Measurements from ENCODE around the gene IGFBP6.

Gene IGFBP6, protein sequence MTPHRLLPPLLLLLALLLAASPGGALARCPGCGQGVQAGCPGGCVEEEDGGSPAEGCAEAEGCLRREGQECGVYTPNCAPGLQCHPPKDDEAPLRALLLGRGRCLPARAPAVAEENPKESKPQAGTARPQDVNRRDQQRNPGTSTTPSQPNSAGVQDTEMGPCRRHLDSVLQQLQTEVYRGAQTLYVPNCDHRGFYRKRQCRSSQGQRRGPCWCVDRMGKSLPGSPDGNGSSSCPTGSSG

DNA sequence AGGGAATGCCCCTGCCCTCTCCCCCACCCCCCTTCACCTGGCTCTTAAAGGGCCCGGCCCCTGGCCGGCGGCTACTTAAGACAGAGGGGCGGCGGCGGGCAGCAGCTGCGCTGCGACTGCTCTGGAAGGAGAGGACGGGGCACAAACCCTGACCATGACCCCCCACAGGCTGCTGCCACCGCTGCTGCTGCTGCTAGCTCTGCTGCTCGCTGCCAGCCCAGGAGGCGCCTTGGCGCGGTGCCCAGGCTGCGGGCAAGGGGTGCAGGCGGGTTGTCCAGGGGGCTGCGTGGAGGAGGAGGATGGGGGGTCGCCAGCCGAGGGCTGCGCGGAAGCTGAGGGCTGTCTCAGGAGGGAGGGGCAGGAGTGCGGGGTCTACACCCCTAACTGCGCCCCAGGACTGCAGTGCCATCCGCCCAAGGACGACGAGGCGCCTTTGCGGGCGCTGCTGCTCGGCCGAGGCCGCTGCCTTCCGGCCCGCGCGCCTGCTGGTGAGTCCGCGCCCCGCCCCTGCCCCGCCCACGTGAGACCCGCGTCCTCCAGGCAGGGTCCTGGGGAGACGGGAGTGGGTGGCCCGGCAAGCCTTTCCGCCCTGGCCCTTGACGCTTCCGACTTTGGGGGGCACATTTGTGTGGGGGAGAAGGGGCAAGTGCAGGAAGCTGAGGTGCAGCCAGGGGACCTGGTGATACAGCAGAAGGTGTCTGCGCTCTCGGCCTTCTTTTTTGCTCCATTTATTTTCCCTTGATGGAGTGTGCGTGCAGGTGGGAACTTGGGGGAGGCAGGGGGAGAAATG lies at the start of gene IGFBP6:
TSS of gene IGFBP6 (plus strand) at position 104 of the 790 bp plus-strand sequence. CDS start at position 155, 51 bp downstream.
- DNase-seq (ENCODE audit: low read depth) = peak; percentile 30

GRCh38 chr12:53048033-53048779 lies 49.3 kb upstream of the IGFBP6 start:
- no peak for DNase-seq (ENCODE audit: low read depth)

GRCh38 chr12:53048780-53049401 lies 48.6 kb upstream of the IGFBP6 start:
- no peak for DNase-seq (ENCODE audit: low read depth)

- DNase-seq (ENCODE audit: low read depth) = no peak
Measured at GRCh38 chr12:53049571-53050318, 47.7 kb upstream of the IGFBP6 start, which contains the start of gene TNS2. TNS2 (plus strand) TSS chr12:53050065; CDS start chr12:53050186, 121 bp downstream.

DNA sequence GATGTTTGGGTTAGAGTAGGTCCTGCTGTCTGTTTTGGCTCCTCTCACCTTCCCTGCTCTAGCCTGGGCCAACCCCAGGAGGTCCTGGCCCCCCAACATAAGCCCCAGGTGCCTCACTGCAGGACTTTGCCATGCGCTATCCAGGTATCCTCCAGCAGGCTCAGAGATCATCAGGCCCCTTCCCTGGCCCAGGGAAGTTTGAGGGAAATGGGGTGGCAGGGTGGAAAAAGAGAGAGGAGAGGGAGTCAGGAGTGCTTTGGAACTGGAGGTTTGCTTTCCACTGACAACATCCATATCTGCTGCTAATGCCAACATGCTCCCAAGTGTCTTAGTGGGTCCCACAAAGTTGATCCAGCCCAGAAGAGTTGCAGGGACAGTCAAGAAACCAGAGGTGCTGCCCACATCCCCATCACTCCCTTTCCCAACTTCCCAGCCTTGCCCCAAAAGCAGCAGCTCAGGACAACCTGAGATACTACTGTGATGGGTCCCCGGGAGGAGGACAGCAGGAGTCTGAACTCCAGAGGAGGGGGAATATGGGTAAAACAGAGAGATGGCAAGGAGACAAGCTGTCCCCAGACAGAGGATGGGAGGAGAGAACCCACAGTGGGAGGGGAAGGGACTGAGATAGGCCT lies 46.9 kb upstream of the IGFBP6 start:
- no peak for DNase-seq (ENCODE audit: low read depth)

- DNase-seq (ENCODE audit: low read depth) = no peak
Measured at GRCh38 chr12:53051058-53051880, 46.2 kb upstream of the IGFBP6 start.

DNA sequence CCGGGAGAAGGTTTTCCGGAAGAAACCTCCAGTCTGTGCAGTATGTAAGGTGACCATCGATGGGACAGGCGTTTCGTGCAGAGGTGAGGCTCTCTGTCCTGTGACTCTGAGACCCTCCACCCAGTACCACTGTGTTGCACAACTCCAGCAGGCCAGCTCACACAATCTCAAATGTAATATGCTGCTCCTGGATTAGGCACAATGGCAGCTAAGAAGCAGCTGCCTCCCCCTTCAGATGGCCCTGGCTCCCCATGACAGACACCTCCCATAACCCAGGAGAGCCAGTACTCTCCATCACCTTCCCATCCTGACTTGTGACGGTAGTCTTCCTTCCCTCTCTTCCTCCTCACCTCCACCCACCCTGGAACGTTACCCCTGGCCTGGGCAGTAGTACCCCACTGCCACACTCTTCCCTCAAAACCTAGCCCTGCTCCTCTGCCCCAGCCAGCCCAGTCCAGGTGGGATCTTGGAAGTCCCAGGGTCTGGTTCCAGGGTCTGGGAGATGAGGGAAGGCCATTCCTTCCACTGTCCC lies 45.5 kb upstream of the IGFBP6 start:
- no peak for DNase-seq (ENCODE audit: low read depth)

DNA sequence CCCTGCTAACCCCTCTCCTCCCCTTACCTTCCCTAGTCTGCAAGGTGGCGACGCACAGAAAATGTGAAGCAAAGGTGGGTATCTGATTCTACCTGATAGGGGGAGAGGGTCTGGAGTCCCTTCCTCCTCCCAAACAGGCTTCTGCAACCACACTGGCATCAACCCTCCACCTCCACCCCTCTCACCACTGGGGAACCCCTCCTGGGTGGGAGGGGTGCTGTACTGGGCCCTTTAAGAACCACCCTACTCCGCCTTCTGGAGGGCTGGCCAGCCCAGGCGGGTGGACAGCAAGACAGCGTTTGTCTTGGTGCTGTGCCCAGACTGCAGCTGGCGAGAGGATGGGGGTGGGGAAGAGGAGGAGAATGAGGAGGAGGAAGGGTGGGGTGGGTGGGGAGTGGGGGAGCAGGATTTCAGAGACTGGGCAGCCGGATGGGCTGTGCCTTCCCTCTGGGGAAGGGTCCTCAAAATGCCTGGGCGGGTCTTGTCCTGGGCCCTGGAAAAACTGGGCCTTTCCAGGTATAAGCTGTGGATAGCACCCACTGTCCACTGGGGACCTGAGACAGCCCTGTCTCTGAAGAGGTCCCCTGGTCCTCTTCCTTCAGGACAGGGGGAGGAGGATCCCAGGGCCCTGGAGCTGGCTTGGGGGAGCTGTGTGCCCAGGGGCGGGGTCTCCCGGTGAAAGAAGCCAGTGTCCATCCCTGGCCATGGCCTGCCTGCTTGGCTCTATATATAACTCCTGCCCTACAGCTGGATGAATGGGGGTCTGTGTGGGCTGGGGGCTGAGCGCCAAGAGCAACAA lies 44.8 kb upstream of the IGFBP6 start:
- no peak for DNase-seq (ENCODE audit: low read depth)

- DNase-seq (ENCODE audit: low read depth) = peak; percentile 32
Measured at GRCh38 chr12:53053218-53054111, 44.0 kb upstream of the IGFBP6 start.

- DNase-seq (ENCODE audit: low read depth) = peak; percentile 87
Measured at GRCh38 chr12:53054112-53054878, 43.2 kb upstream of the IGFBP6 start.

- DNase-seq (ENCODE audit: low read depth) = no peak
Measured at GRCh38 chr12:53055471-53056266, 41.8 kb upstream of the IGFBP6 start.

GRCh38 chr12:53056296-53056695 lies 41.2 kb upstream of the IGFBP6 start:
- no peak for DNase-seq (ENCODE audit: low read depth)

DNA sequence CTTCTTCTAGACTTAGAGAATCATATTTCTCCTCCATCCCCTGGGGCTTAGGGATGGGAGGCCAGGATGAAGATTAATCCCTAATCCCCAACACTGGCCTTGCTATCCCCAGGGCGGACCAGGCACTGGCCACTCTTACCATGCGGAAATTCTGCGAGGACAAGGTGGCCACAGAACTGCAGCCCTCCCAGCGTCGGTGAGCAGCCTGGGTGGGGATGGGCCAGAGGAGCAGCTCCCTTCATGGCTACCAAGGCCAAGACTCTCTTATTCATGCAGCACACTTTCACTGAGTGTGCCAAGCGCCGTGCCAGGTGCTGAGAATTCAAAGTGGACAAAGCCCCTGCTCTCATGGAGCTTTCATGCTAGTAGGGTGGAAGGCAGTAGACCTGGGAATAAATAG lies 40.6 kb upstream of the IGFBP6 start:
- DNase-seq (ENCODE audit: low read depth) = no peak

GRCh38 chr12:53057816-53058500 lies 39.5 kb upstream of the IGFBP6 start:
- DNase-seq (ENCODE audit: low read depth) = no peak

GRCh38 chr12:53058674-53059433 lies 38.6 kb upstream of the IGFBP6 start:
- no peak for DNase-seq (ENCODE audit: low read depth)
